ENCODE measurements around the gene PIAS1.

DNA sequence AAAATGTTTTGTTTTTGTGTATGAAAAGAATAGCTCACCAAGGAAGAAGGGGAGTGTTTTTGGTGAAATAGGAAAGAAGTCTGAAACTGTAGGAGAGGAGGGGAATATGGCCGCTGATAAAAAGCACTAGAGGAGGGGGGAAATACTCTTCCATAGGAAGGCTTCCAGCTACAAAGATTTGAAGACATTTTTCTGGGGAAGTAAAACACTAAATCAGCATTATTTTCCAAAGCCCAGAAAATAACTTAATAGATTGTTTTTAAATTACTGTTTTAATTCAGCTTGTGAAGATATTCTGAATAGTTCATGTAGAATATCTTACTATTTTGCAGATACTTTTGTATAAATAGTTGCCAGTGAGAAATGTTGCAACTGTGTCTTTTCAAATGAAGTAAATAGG lies 96.1 kb downstream of the PIAS1 start:
- TF ChIP-seq, protein P1, sequence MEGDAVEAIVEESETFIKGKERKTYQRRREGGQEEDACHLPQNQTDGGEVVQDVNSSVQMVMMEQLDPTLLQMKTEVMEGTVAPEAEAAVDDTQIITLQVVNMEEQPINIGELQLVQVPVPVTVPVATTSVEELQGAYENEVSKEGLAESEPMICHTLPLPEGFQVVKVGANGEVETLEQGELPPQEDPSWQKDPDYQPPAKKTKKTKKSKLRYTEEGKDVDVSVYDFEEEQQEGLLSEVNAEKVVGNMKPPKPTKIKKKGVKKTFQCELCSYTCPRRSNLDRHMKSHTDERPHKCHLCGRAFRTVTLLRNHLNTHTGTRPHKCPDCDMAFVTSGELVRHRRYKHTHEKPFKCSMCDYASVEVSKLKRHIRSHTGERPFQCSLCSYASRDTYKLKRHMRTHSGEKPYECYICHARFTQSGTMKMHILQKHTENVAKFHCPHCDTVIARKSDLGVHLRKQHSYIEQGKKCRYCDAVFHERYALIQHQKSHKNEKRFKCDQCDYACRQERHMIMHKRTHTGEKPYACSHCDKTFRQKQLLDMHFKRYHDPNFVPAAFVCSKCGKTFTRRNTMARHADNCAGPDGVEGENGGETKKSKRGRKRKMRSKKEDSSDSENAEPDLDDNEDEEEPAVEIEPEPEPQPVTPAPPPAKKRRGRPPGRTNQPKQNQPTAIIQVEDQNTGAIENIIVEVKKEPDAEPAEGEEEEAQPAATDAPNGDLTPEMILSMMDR (IDR thresholded peaks at IDR 0.05; ENCODE audit: low read length): no peak
- TF ChIP-seq EZH2 (optimal IDR thresholded peaks at IDR 0.05; ENCODE audit: low read depth, low read length) (no peak), EZH2phosphoT487 (IDR thresholded peaks at IDR 0.05; ENCODE audit: low read length) (no peak)
